ENCODE results near the gene KRTAP2-3. TPM values are rescaled to one million over a fixed set of nuclear protein-coding genes. Genes with fewer than 3 reads are reported as not detected.

KRTAP2-3 gene
- polyA plus RNA-seq, 1 donor from 2014 or later = not detected

DNA sequence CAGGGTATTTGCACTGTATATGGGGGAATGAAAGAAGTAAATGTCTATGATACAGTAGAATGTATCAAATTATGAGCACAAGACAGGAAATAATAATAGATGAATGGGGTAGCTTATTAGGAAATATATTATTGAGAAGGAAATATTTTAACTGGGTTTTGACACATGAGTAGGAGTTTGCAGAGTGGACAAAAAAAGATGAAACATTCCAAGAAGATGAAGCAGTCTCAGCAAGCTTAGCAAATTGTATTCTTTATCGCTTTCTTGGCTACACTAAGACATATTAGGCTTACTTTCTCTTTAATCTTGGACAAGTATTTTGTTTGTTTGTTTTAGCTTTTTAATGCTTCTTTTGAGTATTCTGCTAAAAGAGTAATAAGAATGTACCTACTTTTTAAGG is 44.0 kb upstream of the KRTAP2-3 start:
- Histone ChIP-seq H3K36me3 (ENCODE audit: insufficient read depth, low read length) (no peaks in the 10 kb centered on the region), H3K9me2 (ENCODE audit: insufficient read depth, low read length) (no peaks in the 10 kb centered on the region), H3K27me3 (ENCODE audit: insufficient read depth, low read depth, low read length) (no peaks in the 10 kb centered on the region)

DNA sequence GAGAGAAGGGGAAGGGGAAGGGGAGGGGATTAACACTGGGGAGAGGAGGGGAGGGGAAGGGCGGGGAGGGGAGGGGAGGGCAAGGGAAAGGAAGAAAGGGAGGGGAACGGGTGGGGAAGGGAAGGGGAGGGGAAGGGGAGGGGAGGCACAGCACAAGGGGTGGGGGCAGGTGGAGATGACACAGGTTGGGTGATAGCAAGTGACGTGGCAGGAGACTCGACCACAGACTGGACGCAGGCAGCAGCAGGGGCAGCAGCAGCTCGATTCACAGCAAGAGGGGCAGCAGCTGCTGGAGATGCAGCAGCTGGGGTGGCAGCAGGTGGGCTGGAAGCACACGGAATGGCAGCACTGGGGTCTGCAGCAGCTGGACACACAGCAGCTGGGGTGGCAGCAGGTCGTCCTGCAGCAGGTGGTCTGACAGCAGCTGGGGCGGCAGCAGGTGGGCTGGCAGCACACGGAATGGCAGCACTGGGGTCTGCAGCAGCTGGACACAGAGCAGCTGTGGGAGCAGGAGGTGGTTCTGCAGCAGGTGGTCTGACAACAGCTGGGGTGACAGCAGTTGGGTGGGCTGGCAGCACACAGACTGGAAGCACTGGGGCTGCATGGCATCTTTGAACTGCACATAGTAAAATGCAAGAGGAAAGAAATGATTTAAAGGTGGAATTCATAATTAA is 41.8 kb upstream of the KRTAP2-3 start, which contains the start of gene KRTAP4-16:
Gene KRTAP4-16 (minus strand): TSS at position 624 of the 674 bp plus-strand sequence. CDS start 0 bp downstream, at position 624.
- H3K9ac ChIP-seq (ENCODE audit: low read length) = no peak within 1 kb of the TSS
- no peaks in the 10 kb centered on the region for H4K20me1 ChIP-seq (ENCODE audit: insufficient read depth)
- no peaks in the 10 kb centered on the region for H3F3A ChIP-seq (ENCODE audit: insufficient read depth, low read length, poor library complexity, severe bottlenecking)
- TF ChIP-seq TAF1 (IDR thresholded peaks at IDR 0.05; ENCODE audit: low read depth) (no peak), SMC3 (conservative IDR thresholded peaks at IDR 0.05; ENCODE audit: poor library complexity) (no peak), RAD21 (conservative IDR thresholded peaks at IDR 0.05) (no peak), MXI1 (conservative IDR thresholded peaks at IDR 0.05; ENCODE audit: poor library complexity, severe bottlenecking) (no peak), POLR2AphosphoS5 (IDR thresholded peaks at IDR 0.05) (no peak), EZH2 (IDR thresholded peaks at IDR 0.05; ENCODE audit: borderline replicate concordance, insufficient read depth, low read length, poor library complexity, severe bottlenecking) (no peak), EP300 (conservative IDR thresholded peaks at IDR 0.05; ENCODE audit: poor library complexity, severe bottlenecking) (no peak)
- TF ChIP-seq, protein P1, sequence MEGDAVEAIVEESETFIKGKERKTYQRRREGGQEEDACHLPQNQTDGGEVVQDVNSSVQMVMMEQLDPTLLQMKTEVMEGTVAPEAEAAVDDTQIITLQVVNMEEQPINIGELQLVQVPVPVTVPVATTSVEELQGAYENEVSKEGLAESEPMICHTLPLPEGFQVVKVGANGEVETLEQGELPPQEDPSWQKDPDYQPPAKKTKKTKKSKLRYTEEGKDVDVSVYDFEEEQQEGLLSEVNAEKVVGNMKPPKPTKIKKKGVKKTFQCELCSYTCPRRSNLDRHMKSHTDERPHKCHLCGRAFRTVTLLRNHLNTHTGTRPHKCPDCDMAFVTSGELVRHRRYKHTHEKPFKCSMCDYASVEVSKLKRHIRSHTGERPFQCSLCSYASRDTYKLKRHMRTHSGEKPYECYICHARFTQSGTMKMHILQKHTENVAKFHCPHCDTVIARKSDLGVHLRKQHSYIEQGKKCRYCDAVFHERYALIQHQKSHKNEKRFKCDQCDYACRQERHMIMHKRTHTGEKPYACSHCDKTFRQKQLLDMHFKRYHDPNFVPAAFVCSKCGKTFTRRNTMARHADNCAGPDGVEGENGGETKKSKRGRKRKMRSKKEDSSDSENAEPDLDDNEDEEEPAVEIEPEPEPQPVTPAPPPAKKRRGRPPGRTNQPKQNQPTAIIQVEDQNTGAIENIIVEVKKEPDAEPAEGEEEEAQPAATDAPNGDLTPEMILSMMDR (IDR thresholded peaks at IDR 0.05; ENCODE audit: poor library complexity, severe bottlenecking) = no peak
- TF ChIP-seq, protein P2, sequence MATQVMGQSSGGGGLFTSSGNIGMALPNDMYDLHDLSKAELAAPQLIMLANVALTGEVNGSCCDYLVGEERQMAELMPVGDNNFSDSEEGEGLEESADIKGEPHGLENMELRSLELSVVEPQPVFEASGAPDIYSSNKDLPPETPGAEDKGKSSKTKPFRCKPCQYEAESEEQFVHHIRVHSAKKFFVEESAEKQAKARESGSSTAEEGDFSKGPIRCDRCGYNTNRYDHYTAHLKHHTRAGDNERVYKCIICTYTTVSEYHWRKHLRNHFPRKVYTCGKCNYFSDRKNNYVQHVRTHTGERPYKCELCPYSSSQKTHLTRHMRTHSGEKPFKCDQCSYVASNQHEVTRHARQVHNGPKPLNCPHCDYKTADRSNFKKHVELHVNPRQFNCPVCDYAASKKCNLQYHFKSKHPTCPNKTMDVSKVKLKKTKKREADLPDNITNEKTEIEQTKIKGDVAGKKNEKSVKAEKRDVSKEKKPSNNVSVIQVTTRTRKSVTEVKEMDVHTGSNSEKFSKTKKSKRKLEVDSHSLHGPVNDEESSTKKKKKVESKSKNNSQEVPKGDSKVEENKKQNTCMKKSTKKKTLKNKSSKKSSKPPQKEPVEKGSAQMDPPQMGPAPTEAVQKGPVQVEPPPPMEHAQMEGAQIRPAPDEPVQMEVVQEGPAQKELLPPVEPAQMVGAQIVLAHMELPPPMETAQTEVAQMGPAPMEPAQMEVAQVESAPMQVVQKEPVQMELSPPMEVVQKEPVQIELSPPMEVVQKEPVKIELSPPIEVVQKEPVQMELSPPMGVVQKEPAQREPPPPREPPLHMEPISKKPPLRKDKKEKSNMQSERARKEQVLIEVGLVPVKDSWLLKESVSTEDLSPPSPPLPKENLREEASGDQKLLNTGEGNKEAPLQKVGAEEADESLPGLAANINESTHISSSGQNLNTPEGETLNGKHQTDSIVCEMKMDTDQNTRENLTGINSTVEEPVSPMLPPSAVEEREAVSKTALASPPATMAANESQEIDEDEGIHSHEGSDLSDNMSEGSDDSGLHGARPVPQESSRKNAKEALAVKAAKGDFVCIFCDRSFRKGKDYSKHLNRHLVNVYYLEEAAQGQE (IDR thresholded peaks at IDR 0.05; ENCODE audit: borderline replicate concordance) = no peak
- no peak within 1 kb of the TSS for H3K4me2 ChIP-seq (ENCODE audit: low read length)
- no peak within 1 kb of the TSS for H3K4me3 ChIP-seq (ENCODE audit: low read length)
- H3K36me3 ChIP-seq (ENCODE audit: insufficient read depth, low read length) = no peaks in the 10 kb centered on the region
- no peaks in the 10 kb centered on the region for H3K79me2 ChIP-seq (replicated peaks; ENCODE audit: insufficient read depth, low read length)
- H3K9me2 ChIP-seq (ENCODE audit: insufficient read depth, low read length) = no peaks in the 10 kb centered on the region
- no peak within 1 kb of the TSS for H3K27ac ChIP-seq (ENCODE audit: low read length)
- no peaks in the 10 kb centered on the region for H3K9me3 ChIP-seq (ENCODE audit: low read length)
- H3K27me3 ChIP-seq (ENCODE audit: insufficient read depth, low read depth, low read length) = no peaks in the 10 kb centered on the region
- H2AFZ ChIP-seq (ENCODE audit: low read depth, low read length) = no peak within 1 kb of the TSS

More for the DNA sequence above, 44.0 kb upstream of the KRTAP2-3 start:
- no peak overlapping the region for H2AFZ ChIP-seq (ENCODE audit: low read depth, low read length)
- no peaks in the 10 kb centered on the region for H3K79me2 ChIP-seq (replicated peaks; ENCODE audit: insufficient read depth, low read length)
- no peaks in the 10 kb centered on the region for H3K9me3 ChIP-seq (ENCODE audit: low read length)
- H3K4me2 ChIP-seq (ENCODE audit: low read length) = no peak overlapping the region
- H3F3A ChIP-seq (ENCODE audit: insufficient read depth, low read length, poor library complexity, severe bottlenecking) = no peaks in the 10 kb centered on the region
- H4K20me1 ChIP-seq (ENCODE audit: insufficient read depth) = no peaks in the 10 kb centered on the region
- no peak overlapping the region for H3K27ac ChIP-seq (ENCODE audit: low read length)
- H3K4me3 ChIP-seq (ENCODE audit: low read length) = no peak overlapping the region
- H3K9ac ChIP-seq (ENCODE audit: low read length) = no peak overlapping the region
- TF ChIP-seq SMC3 (conservative IDR thresholded peaks at IDR 0.05; ENCODE audit: poor library complexity) (no peak), EP300 (conservative IDR thresholded peaks at IDR 0.05; ENCODE audit: poor library complexity, severe bottlenecking) (no peak), TAF1 (IDR thresholded peaks at IDR 0.05; ENCODE audit: low read depth) (no peak), RAD21 (conservative IDR thresholded peaks at IDR 0.05) (no peak), POLR2AphosphoS5 (IDR thresholded peaks at IDR 0.05) (no peak), MXI1 (conservative IDR thresholded peaks at IDR 0.05; ENCODE audit: poor library complexity, severe bottlenecking) (no peak), EZH2 (IDR thresholded peaks at IDR 0.05; ENCODE audit: borderline replicate concordance, insufficient read depth, low read length, poor library complexity, severe bottlenecking) (no peak)
- TF ChIP-seq, protein P1 (IDR thresholded peaks at IDR 0.05; ENCODE audit: poor library complexity, severe bottlenecking) = no peak
- TF ChIP-seq, protein P2 (IDR thresholded peaks at IDR 0.05; ENCODE audit: borderline replicate concordance) = no peak
